Thoracic aorta (tissue), 2 donors: ENCODE results near the gene MED9. TPM values are rescaled to one million over a fixed set of nuclear protein-coding genes. Genes with fewer than 3 reads are reported as not detected.
"Not testable (repeated sequence)": the region's sequence is repeated elsewhere in the genome, so short reads cannot be mapped to it uniquely, and the experiment has no call there.

Experiments used
- ATAC-seq: fragments of 150-250 bp; one replicate; pipeline ENCODE4 v1.8.0; 2017; ENCODE audit warnings: low read depth; ENCODE audit not compliant: insufficient number of reproducible peaks, low FRiP score
- DNase-seq: peaks from one replicate; pipeline ENCODE4 v3.0.0-alpha.2; 2020; ENCODE audit warnings: low spot score
- H3K27ac ChIP-seq, 2 donors: fragments of 200-600 bp; sonication (generic); 1 replicate in 1 of 2; 2 replicates in 1 of 2; pipeline ENCODE4 v1.5.1; 2016; ENCODE audit warnings: mild to moderate bottlenecking in 2 of 2, moderate library complexity in 2 of 2
- H3K27me3 ChIP-seq: fragments of 200-600 bp; sonication (generic); replicated peaks from 2 replicates; pipeline ENCODE4 v1.6.0; 2016; ENCODE audit warnings: mild to moderate bottlenecking; ENCODE audit not compliant: insufficient read depth
- H3K36me3 ChIP-seq: fragments of 200-600 bp; sonication (generic); one replicate; pipeline ENCODE4 v1.5.1; 2016
- H3K4me1 ChIP-seq, 2 donors: fragments of 200-600 bp; sonication (generic); 1 replicate in 1 of 2; 2 replicates in 1 of 2; pipeline versions ENCODE4 v1.5.1 to v1.6.0; 2016; ENCODE audit warnings: low read depth in 2 of 2, mild to moderate bottlenecking in 1 of 2; ENCODE audit not compliant: control insufficient read depth in 1 of 2
- H3K4me3 ChIP-seq: fragments of 200-600 bp; sonication (generic); 2 replicates; pipeline ENCODE4 v1.5.1; 2016; ENCODE audit warnings: mild to moderate bottlenecking
- H3K9me3 ChIP-seq: fragments of 200-600 bp; sonication (generic); 2 replicates; pipeline ENCODE4 v1.5.1; 2016
- CTCF ChIP-seq: fragments of 200-600 bp; sonication (generic); IDR thresholded peaks from one replicate; pipeline ENCODE4 v1.5.1; 2019; ENCODE audit warnings: antibody characterized with exemption
- total RNA-seq, 2 donors: library from RNA; depleted of rRNA; stranded (reverse); fragments of >200 nt; gene quantifications; one replicate each; pipeline versions ENCODE4 v1.1.0 to v1.2.3, GENCODE V29; 2016

The MED9 gene
- total RNA-seq, 2 donors from 2014 or later, result 6.6 to 15.2 TPM

GRCh38 chr17:17447264-17447663 lies 29.5 kb upstream of the MED9 start:
- H3K4me3 ChIP-seq, result no peak overlapping the region
- ATAC-seq (no peak), DNase-seq (no peak)
- peaks cover 0 to 6% of the 10 kb centered on the region in 2 donors for H3K4me1 ChIP-seq
- no peaks in the 10 kb centered on the region for H3K36me3 ChIP-seq
- H3K27me3 ChIP-seq, result no peaks in the 10 kb centered on the region
- TF ChIP-seq CTCF, result no peak
- no peak overlapping the region for H3K27ac ChIP-seq
- no peaks in the 10 kb centered on the region for H3K9me3 ChIP-seq

GRCh38 chr17:17448076-17448475 lies 28.7 kb upstream of the MED9 start:
- no peak for ATAC-seq
- Histone ChIP-seq H3K27me3 (no peaks in the 10 kb centered on the region), H3K27ac (no peak overlapping the region), H3K4me1 (peaks cover 0 to 6% of the 10 kb centered on the region in 2 donors), H3K4me3 (no peak overlapping the region), H3K9me3 (no peaks in the 10 kb centered on the region), H3K36me3 (no peaks in the 10 kb centered on the region)
- no peak for TF ChIP-seq CTCF
- DNase-seq, result no peak

- H3K9me3 ChIP-seq, result no peaks in the 10 kb centered on the region
- TF ChIP-seq CTCF, result no peak
- ATAC-seq (no peak), DNase-seq (no peak)
- peaks cover 0 to 6% of the 10 kb centered on the region in 2 donors for H3K4me1 ChIP-seq
- no peaks in the 10 kb centered on the region for H3K36me3 ChIP-seq
- no peak overlapping the region for H3K27ac ChIP-seq
- H3K27me3 ChIP-seq, result no peaks in the 10 kb centered on the region
- H3K4me3 ChIP-seq, result no peak overlapping the region
These were observed 28.1 kb upstream of the MED9 start for GRCh38 chr17:17448723-17449122.

- Histone ChIP-seq H3K27me3 (no peaks in the 10 kb centered on the region), H3K4me3 (no peak overlapping the region), H3K36me3 (no peaks in the 10 kb centered on the region), H3K4me1 (no peaks in the 10 kb centered on the region), H3K9me3 (no peaks in the 10 kb centered on the region), H3K27ac (no peak overlapping the region)
- ATAC-seq (no peak), DNase-seq (no peak)
- TF ChIP-seq CTCF, result no peak
These were observed 23.7 kb upstream of the MED9 start for GRCh38 chr17:17453088-17453487.

GRCh38 chr17:17454276-17454675 lies 22.5 kb upstream of the MED9 start:
- DNase-seq (no peak), ATAC-seq (no peak)
- no peak for TF ChIP-seq CTCF
- H3K4me1 ChIP-seq, result no peaks in the 10 kb centered on the region
- no peak overlapping the region for H3K27ac ChIP-seq
- no peaks in the 10 kb centered on the region for H3K27me3 ChIP-seq
- no peaks in the 10 kb centered on the region for H3K9me3 ChIP-seq
- H3K36me3 ChIP-seq, result no peaks in the 10 kb centered on the region
- no peak overlapping the region for H3K4me3 ChIP-seq

- not testable (repeated sequence) for H3K4me3 ChIP-seq, ATAC-seq, H3K9me3 ChIP-seq, H3K36me3 ChIP-seq, H3K4me1 ChIP-seq, H3K27me3 ChIP-seq, H3K27ac ChIP-seq, DNase-seq
These were observed 22.1 kb upstream of the MED9 start for GRCh38 chr17:17454700-17455099.
